Neuronal stem cell (in vitro differentiated cells): ENCODE data around the gene GOLGA1.
A peak's percentile ranks its signal among the peaks of the same experiment; 100 is the strongest.

ENCODE experiments used
- DNase-seq: peaks from one replicate; pipeline ENCODE4 v3.0.0-alpha.2; 2013; ENCODE audit warnings: low spot score
- H2AFZ ChIP-seq: one replicate; pipeline ENCODE4 v1.6.1; 2013; ENCODE audit warnings: mild to moderate bottlenecking, low read length, inconsistent platforms
- H2AK5ac ChIP-seq: 2 replicates; pipeline ENCODE4 v1.6.1; 2013; ENCODE audit warnings: low read depth, mild to moderate bottlenecking, inconsistent platforms, low read length, moderate library complexity, mixed read lengths
- H2BK120ac ChIP-seq: 2 replicates; pipeline ENCODE4 v1.6.1; 2013; ENCODE audit warnings: low read depth, mild to moderate bottlenecking, inconsistent platforms, low read length, moderate library complexity, mixed read lengths
- H2BK12ac ChIP-seq: one replicate; pipeline ENCODE4 v1.6.1; 2013; ENCODE audit warnings: low read length, inconsistent platforms
- H2BK15ac ChIP-seq: 2 replicates; pipeline ENCODE4 v1.6.1; 2013; ENCODE audit warnings: mild to moderate bottlenecking, low read length, inconsistent platforms, mixed read lengths
- H2BK5ac ChIP-seq: one replicate; pipeline ENCODE4 v1.6.1; 2013; ENCODE audit warnings: inconsistent platforms, mild to moderate bottlenecking, low read length, moderate library complexity
- H3K14ac ChIP-seq: one replicate; pipeline ENCODE4 v1.6.1; 2013; ENCODE audit warnings: low read length, inconsistent platforms
- H3K18ac ChIP-seq: 2 replicates; pipeline ENCODE4 v1.6.1; 2013; ENCODE audit warnings: low read length, inconsistent platforms
- H3K23ac ChIP-seq: 2 replicates; pipeline ENCODE4 v1.6.1; 2013; ENCODE audit warnings: low read depth, mild to moderate bottlenecking, mixed read lengths, low read length, inconsistent platforms; ENCODE audit not compliant: poor library complexity
- H3K27ac ChIP-seq: replicated peaks from 3 replicates; pipeline ENCODE4 v1.5.1; 2013; ENCODE audit warnings: low read length, inconsistent platforms
- H3K27me3 ChIP-seq, 3 experiments: 2 replicates each; pipeline ENCODE4 v1.6.1; 2013; ENCODE audit warnings: low read length in 3 of 3, mild to moderate bottlenecking in 2 of 3, inconsistent platforms in 1 of 3, low read depth in 1 of 3, mixed read lengths in 1 of 3, moderate library complexity in 1 of 3; ENCODE audit not compliant: control insufficient read depth in 3 of 3, insufficient read depth in 3 of 3
- H3K36me3 ChIP-seq, 2 donors: replicated peaks in 1 of 2; 2 replicates each; pipeline ENCODE4 v1.6.1; 2013; ENCODE audit warnings: low read length in 2 of 2; ENCODE audit not compliant: control insufficient read depth in 2 of 2, insufficient read depth in 2 of 2
- H3K4ac ChIP-seq: 2 replicates; pipeline ENCODE4 v1.6.1; 2013; ENCODE audit warnings: inconsistent platforms, mild to moderate bottlenecking, low read length, moderate library complexity
- H3K4me1 ChIP-seq, 2 donors: 1 replicate in 1 of 2; 2 replicates in 1 of 2; pipeline ENCODE4 v1.6.1; 2013; ENCODE audit warnings: low read length in 2 of 2, low read depth in 1 of 2; ENCODE audit not compliant: control insufficient read depth in 2 of 2, insufficient read depth in 1 of 2
- H3K4me2 ChIP-seq: one replicate; pipeline ENCODE4 v1.6.1; 2013; ENCODE audit warnings: mild to moderate bottlenecking, low read length, inconsistent platforms; ENCODE audit not compliant: insufficient read depth, poor library complexity, severe bottlenecking
- H3K4me3 ChIP-seq, 2 donors: 2 replicates each; pipeline ENCODE4 v1.5.1; 2013; ENCODE audit warnings: low read length in 2 of 2, mild to moderate bottlenecking in 2 of 2, inconsistent platforms in 1 of 2, moderate library complexity in 1 of 2
- H3K79me1 ChIP-seq: one replicate; pipeline ENCODE4 v1.6.1; 2013; ENCODE audit warnings: low read depth, mild to moderate bottlenecking, inconsistent platforms, low read length, moderate library complexity
- H3K9ac ChIP-seq: one replicate; pipeline ENCODE4 v1.6.1; 2013; ENCODE audit warnings: mild to moderate bottlenecking, low read depth, low read length, inconsistent platforms; ENCODE audit not compliant: poor library complexity
- H3K9me3 ChIP-seq, 2 donors: replicated peaks in 1 of 2; 2 replicates each; pipeline versions ENCODE3 to v1.6.1; 2013; ENCODE audit warnings: low read length in 2 of 2, mild to moderate bottlenecking in 2 of 2, inconsistent platforms in 1 of 2, low read depth in 1 of 2, mixed read lengths in 1 of 2, moderate library complexity in 1 of 2; ENCODE audit not compliant: control insufficient read depth in 2 of 2, insufficient read depth in 1 of 2
- H4K8ac ChIP-seq: one replicate; pipeline ENCODE4 v1.6.1; 2013; ENCODE audit warnings: low read depth, mild to moderate bottlenecking, inconsistent platforms, low read length, moderate library complexity
- H4K91ac ChIP-seq: one replicate; pipeline ENCODE4 v1.6.1; 2013; ENCODE audit warnings: low read length, low read depth, mild to moderate bottlenecking, inconsistent platforms; ENCODE audit not compliant: poor library complexity
- WGBS, 2 donors: extraction: QIAGEN DNeasy Blood & Tissue Kit; methylation state at CpG; one replicate each; pipeline ENCODE4 v1.1.7; 2013; ENCODE audit warnings: missing lambda C conversion rate in 2 of 2, mixed read lengths in 1 of 2; ENCODE audit not compliant: insufficient read length in 2 of 2, insufficient replicate concordance in 1 of 2; ENCODE audit errors: extremely low coverage in 2 of 2; 5-methylcytosine and 5-hydroxymethylcytosine counted together

GOLGA1 gene

DNA sequence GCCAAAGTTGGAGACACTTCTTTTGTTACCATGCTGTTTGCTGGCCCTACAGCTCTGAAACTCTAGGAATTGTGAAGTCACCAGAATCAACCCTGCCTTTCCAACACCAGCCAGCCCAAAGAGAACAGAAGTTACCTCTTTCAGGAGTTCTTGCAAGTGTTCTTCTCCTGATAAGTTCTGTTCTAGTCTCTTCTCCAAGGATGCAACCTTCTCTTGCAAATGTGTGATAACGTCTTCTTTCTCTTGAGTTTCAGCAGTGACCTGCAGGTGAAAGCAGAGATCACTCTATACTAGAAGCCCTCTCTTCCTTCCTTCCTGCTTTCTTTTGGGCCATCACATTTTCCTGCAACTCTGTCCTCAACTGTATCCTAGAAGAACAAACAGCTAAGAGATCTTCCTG, 29.1 kb downstream of the GOLGA1 start:
- WGBS, 2 donors = no CpG with 5 or more reads among the region's 1 CpG
- H3K27me3 ChIP-seq = no peaks in the 10 kb centered on the region
- H3K9ac ChIP-seq = no peak overlapping the region
- no peak overlapping the region for H2AK5ac ChIP-seq
- peaks cover 0 to 1% of the 10 kb centered on the region in 2 donors for H3K4me1 ChIP-seq
- no peak overlapping the region for H4K8ac ChIP-seq
- H2BK12ac ChIP-seq = no peak overlapping the region
- H3K36me3 ChIP-seq = peaks cover 3 to 68% of the 10 kb centered on the region in 2 donors
- no peaks in the 10 kb centered on the region for H3K9me3 ChIP-seq
- no peak overlapping the region for H4K91ac ChIP-seq
- no peak overlapping the region for H2BK15ac ChIP-seq
- H2AFZ ChIP-seq = no peak overlapping the region
- no peak for DNase-seq
- H3K4me3 ChIP-seq = no peak overlapping the region
- H3K23ac ChIP-seq = no peak overlapping the region
- no peak overlapping the region for H3K14ac ChIP-seq
- H3K4ac ChIP-seq = no peak overlapping the region
- no peak overlapping the region for H3K18ac ChIP-seq
- no peak overlapping the region for H2BK5ac ChIP-seq
- no peak overlapping the region for H3K4me2 ChIP-seq
- no peaks in the 10 kb centered on the region for H3K79me1 ChIP-seq
- no peak overlapping the region for H2BK120ac ChIP-seq
- no peak overlapping the region for H3K27ac ChIP-seq

DNA sequence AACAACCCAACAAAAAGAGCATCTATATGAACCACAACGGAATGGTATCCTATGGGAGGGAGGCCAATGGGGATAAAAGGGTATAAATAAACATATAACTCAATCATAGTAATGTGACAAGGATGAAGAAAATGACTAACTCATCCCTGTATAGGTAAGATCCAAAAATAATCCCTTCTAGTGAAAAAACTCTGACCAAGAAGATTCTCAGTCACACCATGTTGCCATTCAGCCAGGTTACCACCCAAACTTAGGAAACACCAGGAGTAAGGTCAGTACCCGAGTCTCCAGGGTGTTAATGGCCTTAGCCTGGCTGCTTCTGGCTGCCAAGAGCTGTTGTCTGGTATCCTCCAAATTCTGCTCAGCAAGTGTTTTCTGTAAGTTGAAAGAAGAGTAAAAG, 32.8 kb downstream of the GOLGA1 start:
- H3K27me3 ChIP-seq = no peaks in the 10 kb centered on the region
- H3K27ac ChIP-seq = no peak overlapping the region
- no peak overlapping the region for H3K18ac ChIP-seq
- H3K4me1 ChIP-seq = peaks cover 0 to 1% of the 10 kb centered on the region in 2 donors
- WGBS, 2 donors = no CpG with 5 or more reads among the region's 2 CpGs
- no peak overlapping the region for H4K8ac ChIP-seq
- no peak overlapping the region for H3K23ac ChIP-seq
- H3K9ac ChIP-seq = no peak overlapping the region
- H2BK5ac ChIP-seq = no peak overlapping the region
- H3K4me3 ChIP-seq = no peak overlapping the region
- no peak overlapping the region for H3K14ac ChIP-seq
- H4K91ac ChIP-seq = no peak overlapping the region
- H2AFZ ChIP-seq = no peak overlapping the region
- H3K4ac ChIP-seq = no peak overlapping the region
- no peak overlapping the region for H2BK12ac ChIP-seq
- H3K79me1 ChIP-seq = no peaks in the 10 kb centered on the region
- no peak overlapping the region for H2AK5ac ChIP-seq
- H3K9me3 ChIP-seq = no peaks in the 10 kb centered on the region
- H3K36me3 ChIP-seq = peaks cover 3 to 50% of the 10 kb centered on the region in 2 donors
- no peak overlapping the region for H2BK120ac ChIP-seq
- H3K4me2 ChIP-seq = no peak overlapping the region
- no peak overlapping the region for H2BK15ac ChIP-seq
- no peak for DNase-seq

DNA sequence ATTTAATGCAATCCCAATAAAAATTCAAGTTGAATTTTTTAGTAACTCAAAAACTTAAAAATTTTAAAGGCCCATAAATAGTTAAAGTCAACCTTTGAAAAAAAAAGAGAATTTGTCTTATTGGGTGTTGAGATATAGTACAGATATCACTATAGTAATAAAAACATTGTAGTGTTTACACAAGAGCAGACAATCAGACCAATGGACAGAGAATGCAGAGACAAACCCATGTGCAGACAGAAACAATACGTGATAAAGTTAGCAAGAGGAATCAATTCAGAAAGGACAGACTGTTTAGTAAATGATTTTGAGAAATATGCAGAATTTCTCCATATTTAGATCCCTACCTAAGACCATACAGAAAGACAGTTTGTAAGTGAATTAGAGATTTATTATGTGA, 33.9 kb downstream of the GOLGA1 start:
- H3K27ac ChIP-seq = no peak overlapping the region

DNA sequence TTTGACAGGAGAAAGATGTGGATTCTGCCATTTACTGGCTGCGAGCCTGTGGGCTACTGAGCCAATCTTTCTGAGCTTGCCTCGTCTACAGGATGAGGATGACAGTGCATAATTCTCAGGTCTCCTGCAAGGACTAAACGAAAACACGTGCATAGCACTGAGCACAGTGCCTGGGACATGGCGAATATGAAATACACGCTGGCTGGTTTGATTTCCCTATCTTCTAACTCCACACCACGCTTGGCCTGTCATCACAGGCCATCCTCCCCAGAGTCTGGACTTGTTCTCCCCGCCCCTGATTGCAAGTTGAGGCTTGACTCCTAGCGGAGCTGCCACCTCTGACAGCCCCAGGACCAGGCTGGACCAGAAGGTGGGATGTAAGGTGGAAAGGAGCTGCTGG, 41.0 kb downstream of the GOLGA1 start:
- Histone ChIP-seq H4K8ac (no peak overlapping the region), H3K14ac (peak overlapping the region; percentile 89), H2BK120ac (no peak overlapping the region), H2BK5ac (no peak overlapping the region), H3K9me3 (no peaks in the 10 kb centered on the region), H2AFZ (no peak overlapping the region), H4K91ac (no peak overlapping the region), H3K27me3 (no peaks in the 10 kb centered on the region), H3K4me2 (no peak overlapping the region), H3K9ac (no peak overlapping the region), H3K27ac (no peak overlapping the region), H2AK5ac (no peak overlapping the region), H3K23ac (peak overlapping the region; percentile 67), H2BK12ac (no peak overlapping the region), H2BK15ac (no peak overlapping the region), H3K4me3 (no peak overlapping the region), H3K4me1 (no peaks in the 10 kb centered on the region), H3K79me1 (no peaks in the 10 kb centered on the region), H3K18ac (no peak overlapping the region), H3K4ac (no peak overlapping the region), H3K36me3 (peaks cover 5 to 41% of the 10 kb centered on the region in 2 donors)
- WGBS, 2 donors = no CpG with 5 or more reads among the region's 9 CpGs
- no peak for DNase-seq

More for the DNA sequence above, 33.9 kb downstream of the GOLGA1 start:
- Histone ChIP-seq H2BK5ac (no peak overlapping the region), H3K4me3 (no peak overlapping the region), H3K9me3 (no peaks in the 10 kb centered on the region), H3K14ac (no peak overlapping the region), H3K9ac (no peak overlapping the region), H3K27me3 (no peaks in the 10 kb centered on the region), H2BK15ac (no peak overlapping the region), H3K4me1 (no peaks in the 10 kb centered on the region), H3K36me3 (peaks cover 3 to 39% of the 10 kb centered on the region in 2 donors), H4K91ac (no peak overlapping the region), H3K4ac (no peak overlapping the region), H2AFZ (no peak overlapping the region), H2AK5ac (no peak overlapping the region), H3K18ac (no peak overlapping the region), H2BK12ac (no peak overlapping the region), H3K79me1 (no peaks in the 10 kb centered on the region), H4K8ac (no peak overlapping the region), H3K23ac (no peak overlapping the region), H3K4me2 (no peak overlapping the region), H2BK120ac (no peak overlapping the region)
- no CpG with 5 or more reads among the region's 1 CpG for WGBS, 2 donors
- DNase-seq = no peak
